ENCODE measurements around the gene ADK.

The ADK gene

GRCh38 chr10:74371696-74372095 is 220.7 kb downstream of the ADK start:
- no peak for DNase-seq

DNA sequence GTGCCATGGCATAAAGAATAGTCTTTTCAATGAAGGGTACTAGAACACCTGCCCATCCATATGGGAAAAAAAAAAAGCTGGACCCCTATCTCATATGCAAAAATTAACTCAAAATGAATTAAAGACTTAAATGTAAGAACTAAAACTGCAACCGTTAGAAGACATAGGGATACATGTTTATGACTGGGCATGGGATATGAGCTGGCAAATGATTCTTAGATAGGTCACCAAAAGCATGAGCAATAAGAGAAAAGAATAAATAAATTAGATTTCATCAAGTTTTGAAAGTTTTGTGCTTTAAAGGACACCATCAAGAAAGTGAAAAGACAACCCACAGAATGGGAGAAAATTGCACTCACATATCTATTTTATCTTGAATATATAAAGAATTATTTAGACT is 222.0 kb downstream of the ADK start:
- DNase-seq, result no peak

GRCh38 chr10:74377476-74377875 is 226.5 kb downstream of the ADK start:
- DNase-seq, result no peak

GRCh38 chr10:74379474-74379873 is 228.5 kb downstream of the ADK start:
- no peak for DNase-seq

GRCh38 chr10:74380795-74381194 is 229.8 kb downstream of the ADK start:
- no peak for DNase-seq

DNA sequence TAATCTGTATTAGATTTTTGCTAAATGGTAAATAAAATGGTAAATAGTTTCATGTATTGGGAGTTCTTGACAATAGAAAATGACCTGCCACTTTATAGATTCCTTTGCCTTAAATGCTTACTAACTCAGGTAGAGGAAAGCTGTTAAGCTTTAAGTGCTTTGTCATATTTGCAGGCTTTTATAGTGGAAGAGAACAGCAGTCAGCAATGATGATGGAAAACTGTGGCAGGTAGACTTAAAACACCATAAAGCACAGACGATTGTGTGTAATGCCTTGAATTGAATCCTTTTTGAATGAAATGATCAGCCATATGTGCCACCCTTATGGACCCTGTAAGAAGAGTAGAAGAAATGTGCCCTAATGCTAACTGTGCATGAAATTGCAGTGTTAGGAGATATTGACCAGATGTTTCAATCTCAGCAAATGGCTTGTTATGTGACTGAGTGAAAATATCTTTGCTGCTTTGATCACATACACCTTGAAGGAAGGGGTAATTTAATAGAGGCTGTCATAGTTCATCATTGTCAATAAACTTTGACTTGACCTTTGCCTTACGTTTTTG is 230.4 kb downstream of the ADK start:
- DNase-seq, result no peak

DNA sequence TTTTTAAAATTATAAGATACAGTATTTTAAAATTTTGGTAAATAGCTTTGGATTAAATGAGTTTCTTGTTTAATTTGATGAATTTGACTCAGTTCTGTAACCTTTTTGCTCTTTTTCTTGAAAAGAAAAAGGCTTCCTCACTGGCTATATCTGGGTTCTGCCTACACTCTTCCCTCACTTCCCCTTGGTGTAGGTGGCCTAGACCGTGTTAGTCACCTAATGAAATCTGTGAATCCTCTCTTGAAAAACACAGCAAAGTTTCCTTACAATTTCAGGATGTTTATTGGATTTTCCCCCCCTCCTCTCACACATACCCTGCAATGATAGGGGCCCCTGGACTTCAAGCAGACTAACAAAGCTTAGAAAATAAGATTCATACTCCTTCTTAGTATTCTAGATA is 231.6 kb downstream of the ADK start:
- no peak for DNase-seq

- no peak for DNase-seq
Measured at GRCh38 chr10:74383642-74384041, 232.6 kb downstream of the ADK start.

- no peak for DNase-seq
Measured at GRCh38 chr10:74384615-74385183, 233.7 kb downstream of the ADK start.

DNA sequence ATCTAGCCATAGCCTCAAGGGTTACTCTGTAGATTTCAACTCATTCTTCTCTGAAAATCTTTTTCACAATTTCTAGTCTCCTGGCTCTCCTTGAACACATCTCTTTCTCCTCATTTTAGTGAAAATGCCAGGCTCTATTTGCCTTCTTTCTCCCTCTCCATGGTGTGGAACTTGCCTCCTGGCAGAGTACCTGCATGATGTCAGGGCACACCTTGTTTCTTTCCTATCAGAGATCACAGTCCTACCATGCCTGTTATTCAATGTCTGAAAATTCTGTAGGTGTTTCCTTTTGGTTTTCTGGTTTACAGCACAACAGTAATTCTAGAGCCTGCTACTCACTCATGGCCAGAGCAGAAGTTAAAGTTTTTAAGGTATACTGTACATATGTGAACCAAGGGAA is 237.8 kb downstream of the ADK start:
- DNase-seq, result no peak

GRCh38 chr10:74391786-74392185 is 240.8 kb downstream of the ADK start:
- DNase-seq, result no peak

DNA sequence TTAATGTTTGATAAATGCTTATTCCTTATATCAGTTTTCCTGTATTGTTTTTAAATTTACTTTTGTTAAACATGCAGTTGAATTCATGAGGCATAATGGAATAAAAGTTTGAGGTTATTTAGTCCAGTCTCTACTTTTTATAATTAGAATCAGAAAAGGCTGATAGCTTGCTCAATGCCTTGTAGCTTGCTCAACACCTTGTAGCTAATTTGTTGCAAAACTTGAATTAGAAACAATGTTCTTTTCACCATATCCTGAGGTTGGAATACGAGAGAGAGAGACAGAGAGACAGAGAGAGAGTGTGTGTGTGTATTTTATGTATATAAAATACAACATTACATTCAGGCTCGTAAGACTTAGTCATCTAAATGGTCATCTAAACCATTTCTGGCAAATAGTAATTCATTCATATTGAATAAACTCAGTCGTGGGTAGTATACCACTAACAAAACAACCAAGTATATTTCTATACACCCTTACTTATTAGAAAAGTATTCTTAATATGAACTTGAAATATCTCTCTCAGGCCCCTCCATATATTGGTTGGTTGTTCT is 243.5 kb downstream of the ADK start:
- no peak for DNase-seq

DNA sequence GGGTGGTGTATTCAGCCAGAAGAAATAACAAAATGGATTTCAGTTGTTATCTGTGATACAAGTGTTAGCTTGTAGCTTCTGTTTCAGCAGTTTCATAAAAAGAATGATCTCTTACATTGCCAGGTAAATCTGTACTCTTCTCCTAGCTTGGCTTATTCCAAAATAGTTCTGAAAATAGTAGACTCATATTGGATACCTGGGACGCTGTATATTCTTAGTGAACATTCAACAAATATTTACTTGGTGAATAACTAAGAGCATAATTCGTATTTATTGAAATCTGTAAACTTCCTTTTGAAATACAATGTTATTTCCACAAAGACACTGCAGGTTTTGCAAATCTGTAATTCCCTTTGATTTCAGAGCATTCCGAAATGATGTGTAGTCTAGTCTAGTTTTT is 249.2 kb downstream of the ADK start:
- DNase-seq, result no peak

DNA sequence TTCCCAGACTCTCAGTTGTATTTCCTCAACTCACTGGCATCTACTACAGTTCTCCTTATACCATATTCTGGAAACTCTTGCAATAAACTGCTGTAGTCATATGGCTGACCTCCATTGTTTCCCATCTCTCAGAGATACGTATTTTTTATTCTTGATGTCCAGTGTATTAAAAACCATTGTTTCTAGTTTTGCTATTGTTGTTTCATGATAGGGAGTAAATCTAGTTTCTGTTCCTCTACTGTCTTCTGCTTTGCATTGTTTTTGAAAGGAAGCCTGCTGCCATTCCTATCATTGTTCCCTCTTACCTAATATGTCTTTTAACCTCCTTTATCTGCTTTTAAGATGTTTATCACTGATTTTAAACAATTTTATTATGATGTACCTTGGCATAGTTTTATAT is 255.0 kb downstream of the ADK start:
- DNase-seq, result no peak

DNA sequence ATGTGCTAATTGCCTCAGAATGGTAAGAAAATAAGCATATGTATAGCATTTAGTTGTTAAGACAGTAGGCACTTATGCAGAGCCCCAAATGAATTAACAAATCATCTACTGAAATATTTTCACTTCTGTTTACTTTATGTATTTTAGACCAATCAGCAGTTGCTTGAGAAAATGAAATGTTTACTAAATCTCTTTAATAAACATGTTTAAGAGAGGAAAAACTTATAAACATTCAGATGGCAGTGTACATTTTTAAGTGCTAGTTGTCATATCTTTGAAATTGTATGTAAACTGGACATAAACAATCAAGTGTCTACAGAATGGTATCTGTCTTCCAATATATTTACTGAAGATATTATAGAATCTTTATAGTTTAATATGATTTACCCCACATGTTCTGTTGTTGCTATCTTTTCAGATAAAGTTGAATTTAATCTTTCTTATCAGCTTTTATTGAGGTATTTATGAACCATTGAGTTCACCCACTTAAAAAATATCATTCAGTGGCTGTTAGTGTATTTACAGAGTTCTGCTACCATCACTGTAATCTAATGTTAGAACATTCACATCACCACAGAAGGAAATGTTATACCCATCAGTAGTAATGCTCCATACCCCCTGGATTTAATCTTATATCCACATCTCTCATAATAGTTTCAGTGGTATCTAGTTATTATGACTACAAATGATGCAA is 264.3 kb downstream of the ADK start:
- no peak for DNase-seq

- DNase-seq, result no peak
Measured at GRCh38 chr10:74417397-74417796, 266.4 kb downstream of the ADK start.

- DNase-seq, result no peak
Measured at GRCh38 chr10:74418285-74418872, 267.4 kb downstream of the ADK start.

- no peak for DNase-seq
Measured at GRCh38 chr10:74419491-74419951, 268.5 kb downstream of the ADK start.

DNA sequence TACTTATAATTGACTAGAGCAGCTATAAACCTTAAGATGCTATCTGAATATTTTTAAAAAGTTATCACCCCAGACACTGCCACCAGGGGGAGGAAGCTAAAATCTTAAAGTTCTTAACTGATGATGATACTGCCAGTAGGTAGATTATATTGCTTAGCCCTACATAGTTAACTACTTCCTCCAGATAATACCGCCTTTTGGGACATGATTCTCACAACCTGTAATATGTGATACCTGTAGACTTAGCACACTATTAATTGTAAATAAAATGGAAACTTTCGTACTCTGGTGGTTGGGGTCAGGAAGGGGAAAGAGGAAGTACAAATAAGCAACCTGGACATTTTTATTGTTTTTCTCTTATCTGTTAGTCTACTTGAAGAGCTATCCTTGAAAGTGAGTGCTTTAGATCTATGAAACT is 268.9 kb downstream of the ADK start:
- DNase-seq, result peak; percentile 24

GRCh38 chr10:74424565-74424964 is 273.5 kb downstream of the ADK start:
- DNase-seq, result no peak

- no peak for DNase-seq
Measured at GRCh38 chr10:74425456-74426001, 274.5 kb downstream of the ADK start.

GRCh38 chr10:74431816-74432215 is 280.8 kb downstream of the ADK start:
- DNase-seq, result no peak

DNA sequence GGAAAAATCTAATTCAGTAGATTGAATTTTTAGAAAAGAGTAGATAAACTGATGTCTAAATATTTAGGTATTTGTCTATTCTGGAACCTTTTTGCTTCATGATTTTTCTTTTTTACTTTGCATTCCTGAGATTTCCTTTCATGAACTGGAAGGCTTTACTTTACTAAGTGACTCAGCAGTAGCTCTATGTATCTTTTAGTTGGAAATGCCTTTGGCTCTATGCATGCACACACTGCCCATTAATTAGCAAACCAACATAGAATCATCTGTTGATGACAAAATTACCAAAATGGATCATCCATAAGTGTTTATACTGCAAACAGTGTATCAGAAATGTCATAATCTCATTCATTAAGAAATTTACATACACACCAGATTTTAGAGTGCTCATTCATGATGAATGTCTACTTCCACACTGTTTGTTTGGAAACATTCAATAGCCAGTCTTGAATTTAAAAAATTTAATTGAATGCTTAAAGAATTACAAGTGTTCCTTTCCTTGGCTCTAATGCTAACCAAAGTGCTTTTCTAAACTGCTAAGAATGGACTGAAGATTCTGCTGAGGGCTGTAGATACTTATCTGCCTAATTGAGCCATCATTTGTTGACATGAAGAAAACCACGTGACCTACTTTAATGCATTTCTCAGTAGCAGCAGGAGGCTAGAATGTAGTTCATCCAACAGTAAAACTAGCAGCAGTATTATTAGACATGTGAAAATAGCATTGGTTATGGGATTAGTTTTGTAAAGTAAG is 282.0 kb downstream of the ADK start:
- no peak for DNase-seq
